NCI-H2196 (cell line): ENCODE results near the gene ASCL4.

Experiments
- DNase-seq: peaks from one replicate; lab custom pipeline; 2025; ENCODE audit not compliant: unreplicated experiment; lab: John Stamatoyannopoulos, UW

The ASCL4 gene

GRCh38 chr12:107778383-107779025 lies 4.0 kb downstream of the ASCL4 start:
- DNase-seq: no peak

- no peak for DNase-seq
These were observed 4.8 kb downstream of the ASCL4 start for GRCh38 chr12:107779077-107779831.

- DNase-seq: no peak
These were observed 5.8 kb downstream of the ASCL4 start for GRCh38 chr12:107780298-107780697.

GRCh38 chr12:107782067-107782466 lies 7.6 kb downstream of the ASCL4 start:
- DNase-seq: no peak

GRCh38 chr12:107783406-107784376 lies 9.2 kb downstream of the ASCL4 start:
- no peak for DNase-seq

- no peak for DNase-seq
These were observed 13.8 kb downstream of the ASCL4 start for GRCh38 chr12:107788281-107788680.

- no peak for DNase-seq
These were observed 14.4 kb downstream of the ASCL4 start for GRCh38 chr12:107788690-107789458.

- DNase-seq: no peak
These were observed 17.1 kb downstream of the ASCL4 start for GRCh38 chr12:107791465-107792089.

GRCh38 chr12:107794451-107794850 lies 19.9 kb downstream of the ASCL4 start:
- no peak for DNase-seq

- no peak for DNase-seq
These were observed 24.1 kb downstream of the ASCL4 start for GRCh38 chr12:107798580-107798979.

- DNase-seq: no peak
These were observed 26.6 kb downstream of the ASCL4 start for GRCh38 chr12:107801150-107801549.

- DNase-seq: no peak
These were observed 28.6 kb downstream of the ASCL4 start for GRCh38 chr12:107803092-107803491.

- no peak for DNase-seq
These were observed 31.1 kb downstream of the ASCL4 start for GRCh38 chr12:107805488-107806180.

GRCh38 chr12:107807471-107808150 lies 33.1 kb downstream of the ASCL4 start:
- no peak for DNase-seq

- DNase-seq: no peak
These were observed 42.7 kb downstream of the ASCL4 start for GRCh38 chr12:107817250-107817649.

- no peak for DNase-seq
These were observed 44.5 kb downstream of the ASCL4 start for GRCh38 chr12:107818984-107819383.

GRCh38 chr12:107822356-107822755 lies 47.9 kb downstream of the ASCL4 start:
- no peak for DNase-seq
